ENCODE measurements around the gene MYO9A. TPM values are rescaled to one million over a fixed set of nuclear protein-coding genes. Genes with fewer than 3 reads are reported as not detected.

Gene MYO9A
- total and polyA plus RNA-seq, 2 experiments from 2014 or later: 22.8 to 32.0 TPM

- TF ChIP-seq, protein P1, sequence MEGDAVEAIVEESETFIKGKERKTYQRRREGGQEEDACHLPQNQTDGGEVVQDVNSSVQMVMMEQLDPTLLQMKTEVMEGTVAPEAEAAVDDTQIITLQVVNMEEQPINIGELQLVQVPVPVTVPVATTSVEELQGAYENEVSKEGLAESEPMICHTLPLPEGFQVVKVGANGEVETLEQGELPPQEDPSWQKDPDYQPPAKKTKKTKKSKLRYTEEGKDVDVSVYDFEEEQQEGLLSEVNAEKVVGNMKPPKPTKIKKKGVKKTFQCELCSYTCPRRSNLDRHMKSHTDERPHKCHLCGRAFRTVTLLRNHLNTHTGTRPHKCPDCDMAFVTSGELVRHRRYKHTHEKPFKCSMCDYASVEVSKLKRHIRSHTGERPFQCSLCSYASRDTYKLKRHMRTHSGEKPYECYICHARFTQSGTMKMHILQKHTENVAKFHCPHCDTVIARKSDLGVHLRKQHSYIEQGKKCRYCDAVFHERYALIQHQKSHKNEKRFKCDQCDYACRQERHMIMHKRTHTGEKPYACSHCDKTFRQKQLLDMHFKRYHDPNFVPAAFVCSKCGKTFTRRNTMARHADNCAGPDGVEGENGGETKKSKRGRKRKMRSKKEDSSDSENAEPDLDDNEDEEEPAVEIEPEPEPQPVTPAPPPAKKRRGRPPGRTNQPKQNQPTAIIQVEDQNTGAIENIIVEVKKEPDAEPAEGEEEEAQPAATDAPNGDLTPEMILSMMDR (IDR thresholded peaks at IDR 0.05; ENCODE audit: low read depth, low read length): no peak
- no peak overlapping the region for H3K27ac ChIP-seq
- peaks cover 32% of the 10 kb centered on the region for H3K36me3 ChIP-seq
- no peaks in the 10 kb centered on the region for H3K4me1 ChIP-seq (ENCODE audit: low read depth)
- H3K9me3 ChIP-seq (ENCODE audit: low read depth): no peaks in the 10 kb centered on the region
- no peak overlapping the region for H3K4me3 ChIP-seq
- H3K27me3 ChIP-seq: no peaks in the 10 kb centered on the region
- no peak for DNase-seq (ENCODE audit: low read depth in 1 of 2, low spot score in 1 of 2)
Measured at GRCh38 chr15:71853543-71853942, 264.4 kb downstream of the MYO9A start.

- peaks cover 5% of the 10 kb centered on the region for H3K4me1 ChIP-seq (ENCODE audit: low read depth)
- H3K27me3 ChIP-seq: no peaks in the 10 kb centered on the region
- TF ChIP-seq, protein P1 (IDR thresholded peaks at IDR 0.05; ENCODE audit: low read depth, low read length): no peak
- H3K4me3 ChIP-seq: no peak overlapping the region
- no peak for DNase-seq (ENCODE audit: low read depth in 1 of 2, low spot score in 1 of 2)
- no peak overlapping the region for H3K27ac ChIP-seq
- H3K36me3 ChIP-seq: peaks cover 35% of the 10 kb centered on the region
- H3K9me3 ChIP-seq (ENCODE audit: low read depth): no peaks in the 10 kb centered on the region
Measured at GRCh38 chr15:71844916-71845315, 273.0 kb downstream of the MYO9A start.

- Histone ChIP-seq H3K27me3 (no peaks in the 10 kb centered on the region), H3K4me1 (ENCODE audit: low read depth) (peaks cover 16% of the 10 kb centered on the region), H3K36me3 (peaks cover 13% of the 10 kb centered on the region), H3K9me3 (ENCODE audit: low read depth) (no peaks in the 10 kb centered on the region), H3K4me3 (no peak overlapping the region), H3K27ac (no peak overlapping the region)
- no peak for DNase-seq (ENCODE audit: low read depth in 1 of 2, low spot score in 1 of 2)
- TF ChIP-seq, protein P1 (IDR thresholded peaks at IDR 0.05; ENCODE audit: low read depth, low read length): no peak
Measured at GRCh38 chr15:71841563-71841962, 276.4 kb downstream of the MYO9A start.

- H3K36me3 ChIP-seq: peaks cover 13% of the 10 kb centered on the region
Measured at GRCh38 chr15:71830981-71831380, 287.0 kb downstream of the MYO9A start.

DNA sequence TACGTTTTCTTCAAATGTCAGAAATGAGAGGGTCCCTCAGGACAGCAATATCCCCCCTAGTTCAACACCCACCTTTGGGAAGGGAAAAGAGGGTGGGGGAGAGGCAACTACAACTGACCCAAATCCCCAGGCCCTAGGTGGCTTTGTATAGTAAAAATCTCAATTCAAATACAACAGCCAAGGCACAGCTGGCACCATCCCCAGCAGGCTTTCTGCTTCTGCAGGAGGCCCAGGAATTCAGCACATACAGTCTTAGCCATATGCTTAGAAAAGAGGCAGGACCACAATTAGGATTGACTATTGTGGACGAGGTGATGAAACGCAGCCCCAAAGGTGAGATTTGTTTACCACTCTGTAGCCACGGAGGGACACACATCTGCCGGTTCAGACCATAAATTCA is 291.8 kb downstream of the MYO9A start:
- TF ChIP-seq, protein P1 (IDR thresholded peaks at IDR 0.05; ENCODE audit: low read depth, low read length): no peak
- no peak for DNase-seq (ENCODE audit: low read depth in 1 of 2, low spot score in 1 of 2)
- H3K9me3 ChIP-seq (ENCODE audit: low read depth): no peaks in the 10 kb centered on the region
- no peak overlapping the region for H3K4me3 ChIP-seq
- peaks cover 20% of the 10 kb centered on the region for H3K36me3 ChIP-seq
- H3K4me1 ChIP-seq (ENCODE audit: low read depth): peaks cover 7% of the 10 kb centered on the region
- H3K27ac ChIP-seq: no peak overlapping the region
- no peaks in the 10 kb centered on the region for H3K27me3 ChIP-seq

More at GRCh38 chr15:71830981-71831380, 287.0 kb downstream of the MYO9A start:
- H3K27ac ChIP-seq: peak overlapping the region; percentile 70
- H3K9me3 ChIP-seq (ENCODE audit: low read depth): no peaks in the 10 kb centered on the region
- peaks cover 18% of the 10 kb centered on the region for H3K4me1 ChIP-seq (ENCODE audit: low read depth)
- DNase-seq (ENCODE audit: low read depth in 1 of 2, low spot score in 1 of 2): peak in 1 of 2 donors; percentile 50
- H3K27me3 ChIP-seq: no peaks in the 10 kb centered on the region
- H3K4me3 ChIP-seq: no peak overlapping the region
- TF ChIP-seq, protein P1 (IDR thresholded peaks at IDR 0.05; ENCODE audit: low read depth, low read length): no peak

Measured in cardiac muscle cell (in vitro differentiated cells and primary cell).